Stromal cell of bone marrow (primary cell): Measurements from ENCODE around the gene GTF2F2.
"Not testable (repeated sequence)": the region's sequence is repeated elsewhere in the genome, so short reads cannot be mapped to it uniquely, and the experiment has no call there.

Source experiments
- DNase-seq: peaks from one replicate; pipeline ENCODE4 v3.0.0-alpha.2; 2012; ENCODE audit warnings: low read depth

GTF2F2 gene

GRCh38 chr13:45218689-45219088 is 98.4 kb downstream of the GTF2F2 start:
- DNase-seq, result no peak

- no peak for DNase-seq
Measured at GRCh38 chr13:45219123-45219891, 99.0 kb downstream of the GTF2F2 start.

GRCh38 chr13:45219938-45220375 is 99.6 kb downstream of the GTF2F2 start:
- peak; percentile 45 for DNase-seq

DNA sequence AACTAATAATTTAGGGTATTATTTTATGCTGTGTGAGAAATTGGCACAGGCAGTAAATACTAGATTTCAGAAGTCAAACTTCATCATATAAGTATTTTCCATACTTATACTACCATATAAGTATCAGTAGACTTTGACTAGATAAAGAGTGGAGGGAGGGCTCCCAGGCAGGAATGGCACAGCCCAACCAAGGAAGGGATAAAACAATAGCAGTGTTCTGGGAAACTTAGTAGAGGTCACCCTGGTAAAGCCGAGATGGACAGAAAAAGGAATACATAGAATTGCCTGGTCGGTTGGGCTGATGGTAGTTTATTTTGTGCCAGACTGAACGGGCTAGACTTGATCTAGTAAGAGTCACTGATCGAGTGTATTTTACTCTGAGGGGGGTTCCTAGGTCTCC is 100.1 kb downstream of the GTF2F2 start:
- DNase-seq, result no peak

- no peak for DNase-seq
Measured at GRCh38 chr13:45222516-45222915, 102.2 kb downstream of the GTF2F2 start.

DNA sequence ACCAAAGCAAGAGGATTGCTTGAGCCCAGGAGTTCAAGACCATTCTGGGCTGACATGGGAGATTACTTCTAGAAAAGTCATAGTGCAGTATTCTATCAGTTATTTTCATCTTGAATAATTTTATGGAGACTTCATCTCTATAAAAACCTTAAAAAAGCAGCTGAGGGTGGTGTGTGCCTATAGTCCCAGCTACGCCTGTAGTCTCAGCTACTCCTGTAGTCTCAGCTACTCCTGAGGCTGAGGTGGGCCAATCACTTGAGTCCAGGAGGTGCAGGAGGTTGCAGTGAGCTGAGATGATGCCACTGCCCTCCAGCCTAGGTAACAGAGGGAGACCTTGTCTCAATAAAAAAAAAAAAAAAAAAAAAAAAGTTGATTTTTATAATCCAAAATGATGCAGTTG is 102.6 kb downstream of the GTF2F2 start:
- DNase-seq, result no peak

GRCh38 chr13:45224176-45224575 is 103.9 kb downstream of the GTF2F2 start:
- DNase-seq, result no peak

GRCh38 chr13:45225370-45225769 is 105.1 kb downstream of the GTF2F2 start:
- no peak for DNase-seq

DNA sequence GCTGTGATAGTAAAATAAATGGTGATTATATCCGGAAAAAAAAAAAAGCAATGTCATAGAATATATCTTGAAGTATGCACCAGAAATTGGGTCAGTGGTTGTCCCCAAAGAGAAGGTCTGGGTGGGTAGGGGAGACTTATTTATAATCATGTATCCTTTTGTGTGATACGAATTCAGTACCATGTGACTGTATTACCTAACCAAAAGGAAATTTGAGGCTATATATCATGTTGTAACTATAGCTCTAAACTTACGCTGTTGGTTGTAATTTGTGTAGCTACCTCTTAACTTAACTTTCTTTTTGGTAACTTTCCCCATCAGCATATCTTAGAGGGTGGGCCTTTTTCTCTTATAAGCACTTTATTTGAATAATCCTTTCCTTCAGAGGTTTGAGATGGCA is 105.7 kb downstream of the GTF2F2 start:
- DNase-seq, result no peak

DNA sequence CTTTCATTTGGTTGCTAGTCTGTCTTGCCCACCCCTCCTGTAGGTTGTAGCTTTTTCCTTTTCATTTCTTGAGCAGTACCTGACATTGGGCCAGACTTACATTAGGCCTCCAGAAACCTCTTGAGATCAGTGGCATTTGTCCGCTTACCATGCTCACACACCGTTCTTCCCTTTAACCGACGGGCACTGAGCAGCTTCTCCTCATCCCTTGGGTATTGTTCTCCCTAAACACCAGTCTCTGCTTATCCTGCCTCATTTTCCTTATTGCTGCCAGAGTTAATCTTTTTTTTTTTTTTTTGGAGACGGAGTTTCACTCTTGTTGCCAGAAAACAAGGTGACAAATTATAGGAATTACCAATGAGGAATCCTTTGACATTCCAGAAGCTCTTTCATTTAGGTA is 107.7 kb downstream of the GTF2F2 start:
- no peak for DNase-seq

- DNase-seq, result no peak
Measured at GRCh38 chr13:45229172-45229571, 108.9 kb downstream of the GTF2F2 start.

- DNase-seq, result no peak
Measured at GRCh38 chr13:45231305-45231704, 111.0 kb downstream of the GTF2F2 start.

DNA sequence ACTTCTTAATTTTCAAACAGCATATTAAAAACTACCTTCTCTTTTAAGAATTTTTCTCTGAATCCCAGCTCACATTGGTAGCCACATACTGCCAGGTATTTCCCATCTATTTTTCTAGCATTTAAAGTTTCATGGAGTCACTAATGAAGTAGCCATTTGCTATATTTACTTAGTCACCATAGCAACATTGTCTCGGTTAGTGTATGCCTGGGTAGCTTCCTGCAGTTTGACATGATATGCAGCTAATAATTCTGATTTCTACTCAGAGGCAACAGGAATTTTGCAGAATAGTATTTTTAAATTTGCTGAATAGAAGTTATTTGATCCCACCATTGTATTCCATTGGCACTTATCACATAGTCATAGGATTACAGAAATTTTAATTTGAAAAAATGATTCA is 111.4 kb downstream of the GTF2F2 start:
- DNase-seq, result peak; percentile 46

GRCh38 chr13:45232591-45232990 is 112.3 kb downstream of the GTF2F2 start:
- no peak for DNase-seq

GRCh38 chr13:45238945-45239795 is 118.9 kb downstream of the GTF2F2 start:
- DNase-seq, result peak; percentile 59

DNA sequence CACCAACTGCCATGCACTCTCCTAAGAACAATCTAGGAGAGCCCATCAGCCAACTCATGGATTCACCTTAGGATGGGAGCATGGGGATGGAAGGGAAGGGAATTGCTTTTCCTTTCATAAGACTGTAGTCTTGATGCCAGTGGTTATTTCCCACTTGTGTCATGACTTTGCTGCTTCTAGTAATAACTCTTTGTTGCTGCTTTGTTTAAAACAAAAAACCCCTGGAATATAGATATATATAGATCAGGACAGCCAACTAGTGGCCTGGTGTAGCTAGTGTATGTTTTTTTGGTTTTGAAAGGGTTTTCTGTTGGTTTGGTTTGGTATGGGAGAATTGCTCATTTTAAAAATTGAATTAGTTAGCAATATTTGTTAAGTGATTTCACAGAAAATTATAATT is 119.8 kb downstream of the GTF2F2 start:
- DNase-seq, result no peak

DNA sequence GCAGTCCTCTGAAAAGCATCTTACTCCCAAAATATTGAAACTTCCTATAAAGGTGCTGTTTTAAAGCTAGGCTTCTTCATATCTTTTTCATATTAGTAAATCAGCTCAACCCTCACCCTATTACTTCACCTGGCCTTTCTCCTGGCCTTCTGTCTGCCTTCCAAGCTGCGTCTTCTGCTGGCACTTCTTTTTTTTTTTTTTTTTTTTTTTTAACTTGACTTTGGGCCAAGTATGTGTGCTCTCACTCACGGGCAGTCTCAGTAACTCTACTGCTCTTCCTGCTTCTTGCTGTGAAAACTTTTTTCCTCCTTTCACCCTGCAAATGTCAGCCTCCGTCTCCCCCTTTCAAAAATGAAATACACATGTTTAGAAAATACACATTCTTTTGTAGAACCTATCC is 121.8 kb downstream of the GTF2F2 start:
- no peak for DNase-seq

- no peak for DNase-seq
Measured at GRCh38 chr13:45242524-45242923, 122.2 kb downstream of the GTF2F2 start.

DNA sequence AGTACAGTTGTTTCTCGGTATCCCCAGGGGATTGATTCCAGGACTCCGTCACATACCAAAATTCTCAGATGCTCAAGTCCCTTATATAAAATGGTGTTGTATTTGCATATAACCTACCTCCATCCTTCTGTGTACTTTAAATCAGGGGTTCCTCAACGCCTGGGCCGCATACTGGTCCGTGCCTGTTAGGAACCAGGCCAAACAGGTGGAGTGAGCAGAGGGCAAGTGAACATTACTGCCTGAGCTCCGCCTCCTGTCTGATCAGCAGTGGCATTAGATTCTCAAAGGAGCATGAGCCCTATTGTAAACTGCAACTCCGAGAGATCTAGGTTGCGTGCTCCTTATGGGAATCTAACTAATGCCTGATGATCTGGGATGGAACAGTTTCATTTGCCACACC is 122.8 kb downstream of the GTF2F2 start:
- DNase-seq, result no peak

DNA sequence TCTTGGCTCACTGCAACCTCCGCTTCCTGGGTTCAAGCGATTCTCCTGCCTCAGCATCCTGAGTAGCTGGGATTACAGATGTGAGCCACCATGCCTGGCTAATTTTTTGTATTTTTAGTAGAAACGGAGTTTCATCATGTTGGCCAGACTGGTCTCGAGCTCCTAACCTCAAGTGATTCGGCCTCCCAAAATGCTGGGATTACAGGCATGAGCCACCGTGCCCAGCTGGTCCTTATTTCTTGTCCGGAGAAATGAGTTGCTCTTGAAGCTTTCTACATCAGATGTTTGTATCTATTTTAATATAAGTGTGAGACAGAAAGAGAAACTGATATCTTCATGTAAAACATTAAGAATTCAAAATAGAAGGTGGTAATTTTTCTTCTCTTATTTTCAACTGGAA is 124.4 kb downstream of the GTF2F2 start:
- DNase-seq, result not testable (repeated sequence)

DNA sequence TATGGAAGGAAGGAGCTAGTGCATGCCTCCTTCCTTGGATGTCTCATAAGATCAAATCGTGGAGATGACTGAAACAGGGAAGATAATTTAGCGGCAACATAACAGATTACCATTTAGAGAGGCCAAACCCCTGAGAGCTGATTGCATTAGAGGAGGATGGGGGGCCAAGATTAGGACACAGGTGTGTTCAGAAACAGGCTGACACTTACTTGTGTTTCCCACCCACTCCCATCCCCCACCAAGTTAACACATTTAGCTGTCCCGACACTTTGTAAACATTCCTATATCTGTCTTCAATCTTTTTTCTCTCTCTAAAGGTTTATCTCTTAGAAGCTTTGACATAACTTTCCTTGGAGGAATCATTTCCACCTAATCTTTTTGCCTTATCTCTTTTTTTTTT is 129.4 kb downstream of the GTF2F2 start:
- no peak for DNase-seq

GRCh38 chr13:45254396-45254795 is 134.1 kb downstream of the GTF2F2 start:
- DNase-seq, result no peak

- DNase-seq, result no peak
Measured at GRCh38 chr13:45255247-45255987, 135.1 kb downstream of the GTF2F2 start.
